ENCODE measurements around the gene ARID4B.

The ARID4B gene

DNA sequence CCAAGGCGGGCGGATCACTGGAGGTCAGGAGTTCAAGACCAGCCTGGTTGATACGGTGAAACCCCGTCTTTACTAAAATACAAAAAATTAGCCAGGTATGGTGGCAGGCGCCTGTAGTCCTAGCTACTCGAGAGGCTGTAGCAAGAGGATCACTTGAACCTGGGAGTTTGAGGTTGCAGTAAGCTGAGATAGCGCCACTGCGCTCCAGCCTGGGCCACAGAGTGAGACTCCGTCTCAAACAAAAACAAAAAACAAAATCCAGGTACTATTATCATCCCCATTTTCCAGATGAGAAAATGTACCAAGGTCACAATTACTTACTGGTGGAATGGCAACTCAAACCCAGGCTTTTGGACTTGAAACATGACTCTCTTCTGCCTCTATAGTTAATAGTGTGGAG lies 203.9 kb downstream of the ARID4B start:
- no peak for DNase-seq

DNA sequence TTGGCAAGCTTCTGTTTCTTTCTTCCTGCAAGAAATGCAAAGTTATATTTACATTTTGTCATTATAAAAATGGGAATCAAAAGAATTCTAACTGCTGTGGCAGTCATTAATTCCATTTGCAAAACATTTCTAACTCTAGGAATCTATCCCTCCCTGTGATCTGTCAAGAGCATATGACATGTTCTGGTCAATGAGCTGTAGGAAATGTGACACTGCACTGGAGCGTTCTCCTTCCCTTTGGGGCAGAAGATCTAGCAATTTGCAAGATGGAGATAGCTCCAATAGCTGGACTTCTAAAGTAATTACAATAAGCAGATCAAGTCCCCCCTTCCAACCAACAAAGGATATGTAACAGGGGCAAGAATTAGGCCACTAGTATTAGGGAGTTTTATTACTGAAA lies 205.6 kb downstream of the ARID4B start:
- DNase-seq, result no peak

Measured in NCI-H1417 (cell line).